Measurements from ENCODE around the gene PFKFB3. TPM values are rescaled to one million over a fixed set of nuclear protein-coding genes. Genes with fewer than 3 reads are reported as not detected.

Gene PFKFB3
- total and polyA plus RNA-seq, 2 of the 13 experiments (the other 11 are each of a cell fraction or from before 2014, with no cell fraction given): 1.2 to 13.3 TPM

DNA sequence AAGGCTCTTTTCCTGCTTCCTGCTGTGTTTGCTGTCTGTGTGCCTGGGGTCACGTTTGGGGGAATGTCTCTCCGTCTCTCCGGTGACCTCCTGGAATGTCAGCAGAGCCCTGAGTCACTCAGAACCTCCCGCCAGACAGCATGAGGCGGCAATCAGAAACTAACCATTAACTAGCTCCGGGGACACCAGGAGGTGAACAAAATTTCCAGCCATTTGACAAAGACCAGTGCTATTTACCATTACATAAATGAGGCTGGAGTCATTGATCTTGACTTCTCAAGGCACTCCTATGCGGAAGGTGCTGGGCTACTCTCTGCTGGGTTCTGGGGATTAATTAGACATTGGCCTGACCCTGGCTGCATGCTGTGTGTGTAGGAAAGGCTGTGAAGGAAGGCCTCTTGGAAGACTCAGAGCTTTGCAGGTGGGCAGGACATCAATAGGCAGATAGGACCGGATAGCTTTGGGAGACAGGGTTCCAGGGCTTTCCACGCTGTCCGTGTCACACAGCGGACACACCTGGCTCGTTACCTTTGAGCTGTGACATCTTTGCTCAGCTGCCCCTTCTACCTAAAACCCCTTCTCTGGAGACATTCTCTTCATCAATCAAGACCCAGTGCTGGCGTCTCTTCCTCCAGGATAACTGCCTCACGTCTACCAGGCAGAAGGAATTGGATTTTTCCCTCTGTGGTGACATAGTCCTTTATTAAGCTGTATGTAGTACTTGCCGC is 77.0 kb downstream of the PFKFB3 start (continued):
- TF ChIP-seq ZNF768 (CRISPR knock-in tag; IDR thresholded peaks at IDR 0.05) (no peak), SNAI1 (CRISPR knock-in tag; IDR thresholded peaks at IDR 0.05; ENCODE audit: borderline replicate concordance) (no peak), ZFP36L1 (CRISPR knock-in tag; IDR thresholded peaks at IDR 0.05) (peak; percentile 48; the same call in 1 of the 2 replicates), ZNF766 (CRISPR knock-in tag; IDR thresholded peaks at IDR 0.05; ENCODE audit: borderline replicate concordance) (no peak), SMC3 (IDR thresholded peaks at IDR 0.05; ENCODE audit: low read length) (0 out of 2 replicates have a peak, but pooled peaks have one; percentile 7), SNAPC2 (CRISPR knock-in tag; IDR thresholded peaks at IDR 0.05) (peak; percentile 82), AGO1 (IDR thresholded peaks at IDR 0.05; ENCODE audit: low read depth, low read length, poor library complexity, severe bottlenecking) (no peak), ZNF431 (CRISPR knock-in tag; IDR thresholded peaks at IDR 0.05; ENCODE audit: borderline replicate concordance, low read depth) (no peak), PAF1 (CRISPR knock-in tag; IDR thresholded peaks at IDR 0.05) (no peak), NRL (CRISPR knock-in tag; IDR thresholded peaks at IDR 0.05; ENCODE audit: borderline replicate concordance) (no peak), CBFB (CRISPR knock-in tag; IDR thresholded peaks at IDR 0.05) (no peak), BORCS8-MEF2B (CRISPR knock-in tag; IDR thresholded peaks at IDR 0.05) (no peak), KAT8 (CRISPR knock-in tag; IDR thresholded peaks at IDR 0.05) (peak; percentile 58; the same call in 1 of the 2 replicates), FUBP1 (CRISPR knock-in tag; IDR thresholded peaks at IDR 0.05; ENCODE audit: borderline replicate concordance) (no peak), BCL3 (CRISPR knock-in tag; IDR thresholded peaks at IDR 0.05) (no peak), XBP1 (CRISPR knock-in tag; IDR thresholded peaks at IDR 0.05) (no peak), ZNF562 (CRISPR knock-in tag; IDR thresholded peaks at IDR 0.05; ENCODE audit: borderline replicate concordance) (no peak), ZFP90 (CRISPR knock-in tag; IDR thresholded peaks at IDR 0.05; ENCODE audit: borderline replicate concordance) (no peak), SSRP1 (CRISPR knock-in tag; IDR thresholded peaks at IDR 0.05) (no peak)
- TF ChIP-seq, protein P1, sequence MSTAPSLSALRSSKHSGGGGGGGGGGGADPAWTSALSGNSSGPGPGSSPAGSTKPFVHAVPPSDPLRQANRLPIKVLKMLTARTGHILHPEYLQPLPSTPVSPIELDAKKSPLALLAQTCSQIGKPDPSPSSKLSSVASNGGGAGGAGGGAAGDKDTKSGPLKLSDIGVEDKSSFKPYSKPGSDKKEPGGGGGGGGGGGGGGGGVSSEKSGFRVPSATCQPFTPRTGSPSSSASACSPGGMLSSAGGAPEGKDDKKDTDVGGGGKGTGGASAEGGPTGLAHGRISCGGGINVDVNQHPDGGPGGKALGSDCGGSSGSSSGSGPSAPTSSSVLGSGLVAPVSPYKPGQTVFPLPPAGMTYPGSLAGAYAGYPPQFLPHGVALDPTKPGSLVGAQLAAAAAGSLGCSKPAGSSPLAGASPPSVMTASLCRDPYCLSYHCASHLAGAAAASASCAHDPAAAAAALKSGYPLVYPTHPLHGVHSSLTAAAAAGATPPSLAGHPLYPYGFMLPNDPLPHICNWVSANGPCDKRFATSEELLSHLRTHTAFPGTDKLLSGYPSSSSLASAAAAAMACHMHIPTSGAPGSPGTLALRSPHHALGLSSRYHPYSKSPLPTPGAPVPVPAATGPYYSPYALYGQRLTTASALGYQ (CRISPR knock-in tag; IDR thresholded peaks at IDR 0.05): peak; percentile 80; the same call in 1 of the 2 replicates
- TF ChIP-seq, protein P2, sequence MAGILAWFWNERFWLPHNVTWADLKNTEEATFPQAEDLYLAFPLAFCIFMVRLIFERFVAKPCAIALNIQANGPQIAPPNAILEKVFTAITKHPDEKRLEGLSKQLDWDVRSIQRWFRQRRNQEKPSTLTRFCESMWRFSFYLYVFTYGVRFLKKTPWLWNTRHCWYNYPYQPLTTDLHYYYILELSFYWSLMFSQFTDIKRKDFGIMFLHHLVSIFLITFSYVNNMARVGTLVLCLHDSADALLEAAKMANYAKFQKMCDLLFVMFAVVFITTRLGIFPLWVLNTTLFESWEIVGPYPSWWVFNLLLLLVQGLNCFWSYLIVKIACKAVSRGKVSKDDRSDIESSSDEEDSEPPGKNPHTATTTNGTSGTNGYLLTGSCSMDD (CRISPR knock-in tag; IDR thresholded peaks at IDR 0.05): no peak
